Effector memory CD8-positive, alpha-beta T cell (primary cell): ENCODE measurements around the gene REV3L.

Source experiments
- ATAC-seq: fragments of 150-1000 bp; cut with Tn5 transposase; replicated peaks from 2 replicates; pipeline ENCODE4 v1.10.0; 2021; ENCODE audit warnings: mild to moderate bottlenecking, moderate library complexity
- DNase-seq, 3 experiments: peaks; one replicate each; pipeline ENCODE4 v3.0.0; 2021
- H3K27ac Mint-ChIP-seq, 2 donors: one replicate each; pipeline ENCODE4 v1.8.0; 2022; ENCODE audit warnings: mild to moderate bottlenecking in 2 of 2, mixed read lengths in 2 of 2, moderate library complexity in 2 of 2
- H3K27me3 Mint-ChIP-seq, 2 donors: one replicate each; pipeline ENCODE4 v1.8.0; 2022; ENCODE audit warnings: mixed read lengths in 2 of 2
- H3K36me3 Mint-ChIP-seq: one replicate; pipeline ENCODE4 v1.8.0; 2022; ENCODE audit warnings: mild to moderate bottlenecking, moderate library complexity, mixed read lengths; ENCODE audit not compliant: insufficient read depth
- H3K4me1 Mint-ChIP-seq, 2 donors: one replicate each; pipeline ENCODE4 v1.8.0; 2022; ENCODE audit warnings: low read depth in 2 of 2, mixed read lengths in 2 of 2
- H3K4me3 Mint-ChIP-seq, 2 donors: one replicate each; pipeline ENCODE4 v1.8.0; 2022; ENCODE audit warnings: mild to moderate bottlenecking in 2 of 2, mixed read lengths in 2 of 2, moderate library complexity in 2 of 2
- H3K9me3 Mint-ChIP-seq, 2 donors: one replicate each; pipeline ENCODE4 v1.8.0; 2022; ENCODE audit warnings: mixed read lengths in 2 of 2

REV3L gene

GRCh38 chr6:111444794-111445193 is 38.2 kb downstream of the REV3L start:
- no peak for DNase-seq
- Mint-ChIP-seq H3K9me3 (no peaks in the 10 kb centered on the region), H3K4me3 (no peak overlapping the region), H3K36me3 (peaks cover 4% of the 10 kb centered on the region), H3K4me1 (peaks cover 21 to 28% of the 10 kb centered on the region in 2 donors), H3K27ac (peak overlapping the region in 1 of 2 donors; percentile 26), H3K27me3 (no peaks in the 10 kb centered on the region)
- ATAC-seq: no peak

- no peak for DNase-seq
Measured at GRCh38 chr6:111441678-111442243, 41.3 kb downstream of the REV3L start.

GRCh38 chr6:111439171-111439570 is 43.8 kb downstream of the REV3L start:
- ATAC-seq: no peak
- no peak overlapping the region for H3K4me3 Mint-ChIP-seq
- no peaks in the 10 kb centered on the region for H3K27me3 Mint-ChIP-seq
- no peak overlapping the region for H3K27ac Mint-ChIP-seq
- no peaks in the 10 kb centered on the region for H3K9me3 Mint-ChIP-seq
- DNase-seq: no peak
- peaks cover 27 to 29% of the 10 kb centered on the region in 2 donors for H3K4me1 Mint-ChIP-seq
- H3K36me3 Mint-ChIP-seq: no peaks in the 10 kb centered on the region

More at GRCh38 chr6:111441678-111442243, 41.3 kb downstream of the REV3L start:
- Mint-ChIP-seq H3K27me3 (no peaks in the 10 kb centered on the region), H3K36me3 (peaks cover 4% of the 10 kb centered on the region), H3K9me3 (no peaks in the 10 kb centered on the region), H3K4me1 (peaks cover 14 to 27% of the 10 kb centered on the region in 2 donors), H3K27ac (peak overlapping the region; percentile 13 to 14), H3K4me3 (no peak overlapping the region)
- ATAC-seq: no peak

GRCh38 chr6:111437573-111437972 is 45.4 kb downstream of the REV3L start:
- ATAC-seq (no peak), DNase-seq (no peak)
- no peak overlapping the region for H3K27ac Mint-ChIP-seq
- H3K4me1 Mint-ChIP-seq: peaks cover 32 to 40% of the 10 kb centered on the region in 2 donors
- no peaks in the 10 kb centered on the region for H3K27me3 Mint-ChIP-seq
- H3K36me3 Mint-ChIP-seq: no peaks in the 10 kb centered on the region
- H3K9me3 Mint-ChIP-seq: no peaks in the 10 kb centered on the region
- H3K4me3 Mint-ChIP-seq: no peak overlapping the region

GRCh38 chr6:111432511-111432910 is 50.5 kb downstream of the REV3L start:
- Mint-ChIP-seq H3K27me3 (no peaks in the 10 kb centered on the region), H3K4me1 (peaks cover 25 to 58% of the 10 kb centered on the region in 2 donors), H3K4me3 (no peak overlapping the region), H3K36me3 (peaks cover 3% of the 10 kb centered on the region), H3K9me3 (peaks cover 3 to 9% of the 10 kb centered on the region in 2 donors), H3K27ac (peak overlapping the region in 1 of 2 donors; percentile 7)
- DNase-seq (no peak), ATAC-seq (no peak)

- H3K27ac Mint-ChIP-seq: no peak overlapping the region
- peaks cover 3 to 9% of the 10 kb centered on the region in 2 donors for H3K9me3 Mint-ChIP-seq
- H3K4me3 Mint-ChIP-seq: no peak overlapping the region
- peaks cover 25 to 54% of the 10 kb centered on the region in 2 donors for H3K4me1 Mint-ChIP-seq
- no peak for DNase-seq
- H3K27me3 Mint-ChIP-seq: no peaks in the 10 kb centered on the region
- no peak for ATAC-seq
- peaks cover 3% of the 10 kb centered on the region for H3K36me3 Mint-ChIP-seq
Measured at GRCh38 chr6:111430605-111431376, 52.2 kb downstream of the REV3L start.

- DNase-seq (no peak), ATAC-seq (no peak)
- peaks cover 3 to 9% of the 10 kb centered on the region in 2 donors for H3K9me3 Mint-ChIP-seq
- peaks cover 19 to 45% of the 10 kb centered on the region in 2 donors for H3K4me1 Mint-ChIP-seq
- H3K27ac Mint-ChIP-seq: no peak overlapping the region
- H3K4me3 Mint-ChIP-seq: no peak overlapping the region
- H3K27me3 Mint-ChIP-seq: no peaks in the 10 kb centered on the region
- peaks cover 3% of the 10 kb centered on the region for H3K36me3 Mint-ChIP-seq
Measured at GRCh38 chr6:111429571-111429970, 53.4 kb downstream of the REV3L start.

GRCh38 chr6:111428811-111429210 is 54.2 kb downstream of the REV3L start:
- H3K4me1 Mint-ChIP-seq: peaks cover 19 to 48% of the 10 kb centered on the region in 2 donors
- ATAC-seq: no peak
- H3K27ac Mint-ChIP-seq: no peak overlapping the region

GRCh38 chr6:111427341-111428116 is 55.5 kb downstream of the REV3L start:
- DNase-seq (peak in 1 of 3 experiments; percentile 1), ATAC-seq (peak; percentile 76)
- Mint-ChIP-seq H3K4me1 (peaks cover 17 to 44% of the 10 kb centered on the region in 2 donors), H3K4me3 (peak overlapping the region; percentile 33 to 64), H3K27me3 (no peaks in the 10 kb centered on the region), H3K27ac (peak overlapping the region; percentile 4 to 59), H3K9me3 (peaks cover 3 to 9% of the 10 kb centered on the region in 2 donors), H3K36me3 (peaks cover 3% of the 10 kb centered on the region)

More at GRCh38 chr6:111428811-111429210, 54.2 kb downstream of the REV3L start:
- peaks cover 3 to 9% of the 10 kb centered on the region in 2 donors for H3K9me3 Mint-ChIP-seq
- H3K36me3 Mint-ChIP-seq: peaks cover 3% of the 10 kb centered on the region
- DNase-seq: no peak
- H3K4me3 Mint-ChIP-seq: no peak overlapping the region
- no peaks in the 10 kb centered on the region for H3K27me3 Mint-ChIP-seq

- H3K27ac Mint-ChIP-seq: no peak overlapping the region
- H3K4me1 Mint-ChIP-seq: peaks cover 17 to 29% of the 10 kb centered on the region in 2 donors
- no peaks in the 10 kb centered on the region for H3K36me3 Mint-ChIP-seq
- DNase-seq (no peak), ATAC-seq (no peak)
- no peaks in the 10 kb centered on the region for H3K27me3 Mint-ChIP-seq
- H3K9me3 Mint-ChIP-seq: peaks cover 2 to 9% of the 10 kb centered on the region in 2 donors
- H3K4me3 Mint-ChIP-seq: no peak overlapping the region
Measured at GRCh38 chr6:111423960-111424846, 58.8 kb downstream of the REV3L start.

GRCh38 chr6:111423055-111423633 is 59.9 kb downstream of the REV3L start:
- H3K4me1 Mint-ChIP-seq: peaks cover 17 to 27% of the 10 kb centered on the region in 2 donors
- H3K9me3 Mint-ChIP-seq: peaks cover 0 to 2% of the 10 kb centered on the region in 2 donors
- no peak for DNase-seq
- H3K27me3 Mint-ChIP-seq: no peaks in the 10 kb centered on the region
- H3K4me3 Mint-ChIP-seq: no peak overlapping the region
- no peaks in the 10 kb centered on the region for H3K36me3 Mint-ChIP-seq
- peak overlapping the region in 1 of 2 donors; percentile 0 for H3K27ac Mint-ChIP-seq
- ATAC-seq: no peak

- ATAC-seq (no peak), DNase-seq (no peak)
- no peaks in the 10 kb centered on the region for H3K27me3 Mint-ChIP-seq
- H3K9me3 Mint-ChIP-seq: no peaks in the 10 kb centered on the region
- H3K4me3 Mint-ChIP-seq: no peak overlapping the region
- peaks cover 7 to 12% of the 10 kb centered on the region in 2 donors for H3K4me1 Mint-ChIP-seq
- H3K27ac Mint-ChIP-seq: no peak overlapping the region
- no peaks in the 10 kb centered on the region for H3K36me3 Mint-ChIP-seq
Measured at GRCh38 chr6:111418971-111419693, 63.9 kb downstream of the REV3L start.
